ENCODE measurements around the gene HS3ST6.

The HS3ST6 gene

DNA sequence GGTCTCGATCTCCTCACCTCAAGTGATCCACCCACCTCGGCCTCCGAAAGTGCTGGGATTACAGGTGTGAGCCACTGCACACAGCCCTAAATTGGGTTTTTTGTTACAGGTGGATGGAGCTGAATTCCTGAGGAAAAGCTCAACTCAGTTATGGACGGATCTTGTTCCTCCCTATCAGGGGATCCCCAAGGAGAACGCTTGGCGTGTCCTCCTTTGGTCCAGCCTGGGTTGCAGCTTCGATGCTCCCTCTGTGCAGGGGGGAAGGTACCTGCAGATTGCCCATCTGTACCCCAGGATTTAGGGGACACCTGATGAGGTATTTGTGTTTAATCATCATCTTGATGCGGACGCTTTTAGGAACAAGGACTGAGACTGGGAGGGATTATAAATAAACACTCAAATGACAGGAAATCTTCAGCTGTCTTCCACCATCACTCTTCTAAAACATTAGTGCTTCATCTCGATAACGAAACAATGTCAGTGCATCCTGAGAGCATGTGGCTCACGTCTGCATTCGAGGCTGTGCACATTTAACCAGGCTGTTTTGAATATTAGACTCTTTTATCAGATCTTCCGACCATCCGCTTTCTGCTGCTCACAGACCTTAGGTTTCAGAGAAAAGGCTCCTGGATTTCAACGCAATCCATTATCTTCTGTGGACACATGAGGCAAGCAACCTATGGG, 28.0 kb downstream of the HS3ST6 start:
- no peak overlapping the region for H3K4me3 ChIP-seq (ENCODE audit: low read depth, low read length, poor library complexity, severe bottlenecking)
- no peaks in the 10 kb centered on the region for H3K79me2 ChIP-seq (ENCODE audit: insufficient read depth, low read length)
- TF ChIP-seq, protein P1, sequence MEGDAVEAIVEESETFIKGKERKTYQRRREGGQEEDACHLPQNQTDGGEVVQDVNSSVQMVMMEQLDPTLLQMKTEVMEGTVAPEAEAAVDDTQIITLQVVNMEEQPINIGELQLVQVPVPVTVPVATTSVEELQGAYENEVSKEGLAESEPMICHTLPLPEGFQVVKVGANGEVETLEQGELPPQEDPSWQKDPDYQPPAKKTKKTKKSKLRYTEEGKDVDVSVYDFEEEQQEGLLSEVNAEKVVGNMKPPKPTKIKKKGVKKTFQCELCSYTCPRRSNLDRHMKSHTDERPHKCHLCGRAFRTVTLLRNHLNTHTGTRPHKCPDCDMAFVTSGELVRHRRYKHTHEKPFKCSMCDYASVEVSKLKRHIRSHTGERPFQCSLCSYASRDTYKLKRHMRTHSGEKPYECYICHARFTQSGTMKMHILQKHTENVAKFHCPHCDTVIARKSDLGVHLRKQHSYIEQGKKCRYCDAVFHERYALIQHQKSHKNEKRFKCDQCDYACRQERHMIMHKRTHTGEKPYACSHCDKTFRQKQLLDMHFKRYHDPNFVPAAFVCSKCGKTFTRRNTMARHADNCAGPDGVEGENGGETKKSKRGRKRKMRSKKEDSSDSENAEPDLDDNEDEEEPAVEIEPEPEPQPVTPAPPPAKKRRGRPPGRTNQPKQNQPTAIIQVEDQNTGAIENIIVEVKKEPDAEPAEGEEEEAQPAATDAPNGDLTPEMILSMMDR (IDR thresholded peaks at IDR 0.05; ENCODE audit: low read length) = no peak
- no peak for TF ChIP-seq EZH2 (IDR thresholded peaks at IDR 0.05; ENCODE audit: borderline replicate concordance, low read length)
- H3F3A ChIP-seq (ENCODE audit: insufficient read depth, low read length) = no peaks in the 10 kb centered on the region
- H3K27ac ChIP-seq (ENCODE audit: low read depth, low read length, poor library complexity, severe bottlenecking) = no peak overlapping the region
- H4K20me1 ChIP-seq (ENCODE audit: insufficient read depth, low read length) = no peaks in the 10 kb centered on the region
- no peaks in the 10 kb centered on the region for H3K4me1 ChIP-seq (ENCODE audit: insufficient read depth, low read length, severe bottlenecking)
- no peak overlapping the region for H2AFZ ChIP-seq (ENCODE audit: low read length)
- H3K9me2 ChIP-seq (ENCODE audit: low read depth, low read length) = no peaks in the 10 kb centered on the region
- H3K9ac ChIP-seq (ENCODE audit: low read length) = no peak overlapping the region
- H3K4me2 ChIP-seq (ENCODE audit: low read length) = no peak overlapping the region
- no peaks in the 10 kb centered on the region for H3K36me3 ChIP-seq (ENCODE audit: insufficient read depth, low read length)
- no peaks in the 10 kb centered on the region for H3K9me3 ChIP-seq (ENCODE audit: low read length)
- 0 out of 2 replicates have a peak, but pooled peaks cover 8% of the 10 kb centered on the region for H3K27me3 ChIP-seq (ENCODE audit: insufficient read depth, low read length)

DNA sequence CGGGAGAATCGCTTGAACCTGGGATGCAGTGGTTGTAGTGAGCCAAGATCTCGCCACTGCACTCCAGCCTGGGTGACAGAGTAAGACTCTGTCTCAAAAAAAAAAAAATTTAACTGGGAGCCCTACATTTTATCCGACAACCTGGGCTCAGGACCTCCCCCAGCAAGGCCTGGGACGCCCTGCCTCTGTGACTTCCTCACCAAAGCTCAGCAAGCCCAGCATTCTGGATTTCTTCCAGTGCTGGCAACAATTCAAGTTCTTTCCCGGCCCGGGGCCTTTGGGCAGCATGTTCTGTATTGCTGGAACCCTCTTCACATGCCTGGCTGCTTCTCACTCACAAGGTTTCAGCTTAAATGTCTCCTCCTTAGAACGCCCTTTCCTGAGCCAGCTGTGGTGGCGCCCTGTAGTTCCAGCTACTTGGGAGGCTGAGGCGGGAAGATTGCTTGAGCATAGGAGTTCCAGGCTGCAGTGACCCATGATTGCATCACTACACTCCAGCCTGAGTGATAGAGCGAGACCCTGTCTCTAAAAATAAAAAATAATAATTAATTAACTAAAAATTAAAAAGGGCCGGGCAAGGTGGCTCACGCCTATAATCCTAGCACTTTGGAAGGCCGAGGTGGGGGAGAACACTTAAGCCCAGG, 30.4 kb downstream of the HS3ST6 start:
- Histone ChIP-seq H3K79me2 (ENCODE audit: insufficient read depth, low read length) (no peaks in the 10 kb centered on the region), H3K27ac (ENCODE audit: low read depth, low read length, poor library complexity, severe bottlenecking) (no peak overlapping the region), H3K4me3 (ENCODE audit: low read depth, low read length, poor library complexity, severe bottlenecking) (no peak overlapping the region), H3F3A (ENCODE audit: insufficient read depth, low read length) (no peaks in the 10 kb centered on the region), H3K9ac (ENCODE audit: low read length) (no peak overlapping the region), H3K9me3 (ENCODE audit: low read length) (no peaks in the 10 kb centered on the region), H3K9me2 (ENCODE audit: low read depth, low read length) (no peaks in the 10 kb centered on the region), H3K36me3 (ENCODE audit: insufficient read depth, low read length) (no peaks in the 10 kb centered on the region), H3K27me3 (ENCODE audit: insufficient read depth, low read length) (peaks cover 11% of the 10 kb centered on the region), H4K20me1 (ENCODE audit: insufficient read depth, low read length) (no peaks in the 10 kb centered on the region), H3K4me1 (ENCODE audit: insufficient read depth, low read length, severe bottlenecking) (no peaks in the 10 kb centered on the region), H3K4me2 (ENCODE audit: low read length) (no peak overlapping the region), H2AFZ (ENCODE audit: low read length) (no peak overlapping the region)
- TF ChIP-seq, protein P1 (IDR thresholded peaks at IDR 0.05; ENCODE audit: low read length) = no peak
- no peak for TF ChIP-seq EZH2 (IDR thresholded peaks at IDR 0.05; ENCODE audit: borderline replicate concordance, low read length)

DNA sequence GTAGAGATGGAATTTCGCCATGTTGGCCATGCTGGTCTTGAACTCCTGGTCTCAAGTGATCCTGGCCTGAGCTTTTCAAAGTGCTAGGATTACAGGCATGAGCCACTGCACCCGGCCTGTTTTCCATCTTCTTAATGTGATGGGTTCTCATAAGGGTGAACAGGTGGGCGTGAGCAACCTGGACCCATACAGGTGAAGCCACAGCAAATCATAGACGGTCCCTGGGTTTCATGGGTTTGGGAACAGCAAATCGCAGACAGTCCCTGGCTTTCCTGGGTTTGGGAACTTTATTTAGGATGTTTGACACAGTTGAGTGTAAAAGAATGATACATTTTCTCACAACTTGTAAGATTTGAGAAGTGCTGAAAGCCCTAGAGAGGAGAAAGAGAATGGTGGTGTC, 33.3 kb downstream of the HS3ST6 start:
- Histone ChIP-seq H2AFZ (ENCODE audit: low read length) (no peak overlapping the region), H3F3A (ENCODE audit: insufficient read depth, low read length) (no peaks in the 10 kb centered on the region), H3K4me1 (ENCODE audit: insufficient read depth, low read length, severe bottlenecking) (no peaks in the 10 kb centered on the region), H3K27ac (ENCODE audit: low read depth, low read length, poor library complexity, severe bottlenecking) (no peak overlapping the region), H3K36me3 (ENCODE audit: insufficient read depth, low read length) (no peaks in the 10 kb centered on the region), H3K79me2 (ENCODE audit: insufficient read depth, low read length) (no peaks in the 10 kb centered on the region), H4K20me1 (ENCODE audit: insufficient read depth, low read length) (no peaks in the 10 kb centered on the region), H3K9me2 (ENCODE audit: low read depth, low read length) (no peaks in the 10 kb centered on the region), H3K27me3 (ENCODE audit: insufficient read depth, low read length) (peaks cover 4% of the 10 kb centered on the region), H3K4me2 (ENCODE audit: low read length) (no peak overlapping the region), H3K9me3 (ENCODE audit: low read length) (no peaks in the 10 kb centered on the region), H3K4me3 (ENCODE audit: low read depth, low read length, poor library complexity, severe bottlenecking) (no peak overlapping the region), H3K9ac (ENCODE audit: low read length) (no peak overlapping the region)
- TF ChIP-seq, protein P1 (IDR thresholded peaks at IDR 0.05; ENCODE audit: low read length) = no peak
- TF ChIP-seq EZH2 (IDR thresholded peaks at IDR 0.05; ENCODE audit: borderline replicate concordance, low read length) = no peak
